22Rv1 (cell line): ENCODE results near the gene ATL1.
A peak's percentile ranks its signal among the peaks of the same experiment; 100 is the strongest.

Experiments
- H3K27ac ChIP-seq: fragments of 450-650 bp; 2 replicates; pipeline ENCODE4 v1.5.1; 2017
- ZFX ChIP-seq: fragments of 450-650 bp; IDR thresholded peaks from 2 replicates; pipeline ENCODE4 v1.6.1; 2017; ENCODE audit warnings: antibody characterized with exemption, borderline replicate concordance
- TF ChIP-seq, protein P1 (sequence below): fragments of 450-650 bp; IDR thresholded peaks from 2 replicates; pipeline ENCODE4 v1.5.1; 2017; ENCODE audit warnings: mild to moderate bottlenecking

The ATL1 gene

DNA sequence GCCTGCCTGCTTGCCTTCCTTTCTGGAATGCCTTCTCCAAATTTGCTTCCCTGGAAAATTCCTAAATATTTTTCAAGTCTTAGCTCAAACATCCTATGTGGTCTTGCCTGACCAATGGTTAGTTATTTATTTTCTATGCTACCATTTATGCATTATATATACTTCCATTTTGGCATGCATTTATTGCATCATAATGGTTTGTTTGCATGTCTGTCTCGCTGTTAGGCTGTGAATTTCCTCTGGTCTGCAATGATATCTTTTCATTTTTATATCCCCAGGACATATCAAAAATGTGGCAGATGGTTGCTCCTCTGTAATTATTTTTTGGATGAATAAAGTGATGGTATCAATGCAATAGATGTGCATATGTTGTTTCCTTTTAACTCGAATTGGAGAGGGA is 30.5 kb downstream of the ATL1 start:
- TF ChIP-seq, protein P1, sequence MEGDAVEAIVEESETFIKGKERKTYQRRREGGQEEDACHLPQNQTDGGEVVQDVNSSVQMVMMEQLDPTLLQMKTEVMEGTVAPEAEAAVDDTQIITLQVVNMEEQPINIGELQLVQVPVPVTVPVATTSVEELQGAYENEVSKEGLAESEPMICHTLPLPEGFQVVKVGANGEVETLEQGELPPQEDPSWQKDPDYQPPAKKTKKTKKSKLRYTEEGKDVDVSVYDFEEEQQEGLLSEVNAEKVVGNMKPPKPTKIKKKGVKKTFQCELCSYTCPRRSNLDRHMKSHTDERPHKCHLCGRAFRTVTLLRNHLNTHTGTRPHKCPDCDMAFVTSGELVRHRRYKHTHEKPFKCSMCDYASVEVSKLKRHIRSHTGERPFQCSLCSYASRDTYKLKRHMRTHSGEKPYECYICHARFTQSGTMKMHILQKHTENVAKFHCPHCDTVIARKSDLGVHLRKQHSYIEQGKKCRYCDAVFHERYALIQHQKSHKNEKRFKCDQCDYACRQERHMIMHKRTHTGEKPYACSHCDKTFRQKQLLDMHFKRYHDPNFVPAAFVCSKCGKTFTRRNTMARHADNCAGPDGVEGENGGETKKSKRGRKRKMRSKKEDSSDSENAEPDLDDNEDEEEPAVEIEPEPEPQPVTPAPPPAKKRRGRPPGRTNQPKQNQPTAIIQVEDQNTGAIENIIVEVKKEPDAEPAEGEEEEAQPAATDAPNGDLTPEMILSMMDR = no peak
- TF ChIP-seq ZFX = no peak
- H3K27ac ChIP-seq = no peak overlapping the region

DNA sequence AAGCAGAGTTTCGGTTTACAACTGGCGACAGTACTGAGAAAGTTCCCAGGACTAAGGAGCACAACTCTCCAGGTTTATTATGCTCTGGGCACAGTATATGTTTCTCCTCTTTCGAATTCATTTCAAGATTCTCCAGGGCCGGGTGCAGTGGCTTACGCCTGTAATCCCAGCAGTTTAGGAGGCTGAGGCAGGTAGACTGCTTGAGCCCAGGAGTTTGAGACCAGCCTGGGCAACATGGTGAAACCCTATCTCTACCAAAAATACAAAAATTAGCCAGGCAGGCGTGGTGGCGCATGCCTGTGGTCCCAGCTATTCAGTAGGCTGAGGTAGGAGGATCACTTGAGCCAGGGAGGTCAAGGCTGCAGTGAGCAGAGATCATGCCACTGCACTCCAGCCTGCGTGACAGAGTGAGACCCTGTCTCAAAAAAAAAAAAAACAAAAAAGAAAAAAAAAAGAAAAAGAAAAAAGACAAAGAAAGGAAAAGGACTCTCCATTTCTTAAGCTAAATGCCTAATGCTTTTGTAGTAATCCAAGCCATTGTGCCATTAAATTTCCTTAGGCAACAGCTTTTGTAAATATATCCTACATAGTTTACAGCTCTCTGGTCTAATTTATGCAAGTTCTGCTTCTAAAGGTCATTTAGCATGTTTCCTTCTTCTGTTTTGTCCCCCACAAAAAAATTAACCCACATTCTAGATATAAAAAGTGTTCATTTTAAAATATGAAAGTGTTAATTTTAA is 34.8 kb downstream of the ATL1 start:
- H3K27ac ChIP-seq = no peak overlapping the region
- TF ChIP-seq, protein P1 = no peak
- TF ChIP-seq ZFX = no peak

DNA sequence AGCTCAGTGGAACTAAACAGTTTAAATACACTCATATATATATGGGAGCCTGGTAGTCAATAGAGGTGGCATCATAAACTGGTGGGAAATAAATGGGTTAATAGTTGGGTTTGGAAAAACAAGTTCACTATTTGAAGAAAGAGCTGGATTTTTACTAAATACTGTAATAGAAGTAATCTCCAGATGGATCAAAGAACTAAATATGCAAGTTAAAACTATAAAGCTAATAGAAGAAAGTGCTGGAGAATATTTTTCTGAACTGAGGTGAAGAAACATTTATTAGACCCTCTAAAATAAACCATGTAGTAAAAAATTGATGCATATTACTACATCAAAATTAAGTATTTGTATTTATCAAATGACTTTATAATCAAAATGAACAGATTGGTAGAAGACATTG is 38.8 kb downstream of the ATL1 start:
- no peak overlapping the region for H3K27ac ChIP-seq
- TF ChIP-seq, protein P1 = no peak
- no peak for TF ChIP-seq ZFX

DNA sequence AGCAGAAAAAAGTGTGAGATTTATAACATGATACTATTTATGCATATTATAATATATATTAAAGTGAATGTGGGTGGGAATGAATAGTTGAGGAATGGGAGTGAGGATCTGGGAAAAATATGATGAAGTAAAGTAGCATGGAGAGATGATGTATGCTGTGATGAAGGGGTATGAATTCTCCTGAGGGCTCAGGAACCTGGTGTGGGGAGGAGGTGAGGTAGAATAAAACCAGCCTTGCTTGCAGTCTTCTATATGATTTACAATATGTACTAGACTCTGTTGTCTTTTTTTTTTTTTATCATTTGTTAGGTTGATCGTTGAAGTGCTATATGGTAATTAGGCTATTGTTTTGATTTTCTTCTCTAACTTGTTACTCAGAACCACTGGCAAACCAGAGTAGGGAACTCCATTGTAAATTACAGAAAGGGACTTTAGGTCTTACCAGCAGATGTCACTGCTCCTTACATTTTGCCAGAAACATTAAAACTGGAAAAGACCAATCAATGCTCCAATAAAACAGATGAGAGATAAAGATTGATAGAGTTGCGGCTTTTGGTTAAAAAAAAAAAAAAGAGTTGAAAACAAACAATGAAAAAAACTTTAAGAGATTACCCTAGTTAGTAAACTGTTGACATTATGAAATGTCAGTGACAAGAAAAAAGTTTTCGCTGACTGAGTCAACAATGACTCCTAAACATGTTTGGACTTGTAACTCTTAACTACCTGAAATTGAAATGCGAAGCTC is 39.9 kb downstream of the ATL1 start:
- TF ChIP-seq, protein P1 = peak; percentile 81
- TF ChIP-seq ZFX = no peak
- H3K27ac ChIP-seq = peak overlapping the region; percentile 53

DNA sequence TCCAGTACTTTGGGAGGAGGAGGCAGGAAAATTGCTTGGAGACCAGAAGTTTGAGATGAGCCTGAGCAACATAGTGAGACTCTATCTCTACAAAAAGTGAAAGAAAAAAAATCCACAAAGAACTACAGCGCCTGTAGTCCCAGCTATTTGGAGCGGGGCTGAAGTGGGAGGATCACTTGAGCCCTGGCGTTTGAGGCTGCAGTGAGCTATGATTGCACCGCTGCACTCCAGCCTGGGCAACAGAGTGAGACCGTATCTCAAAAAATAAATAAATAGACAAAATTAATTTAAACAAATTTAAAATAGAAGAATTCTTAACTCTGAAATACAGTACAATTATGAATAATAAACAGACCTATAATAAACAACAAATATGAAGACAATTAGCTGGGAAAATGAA is 40.9 kb downstream of the ATL1 start:
- peak overlapping the region; percentile 53 for H3K27ac ChIP-seq
- TF ChIP-seq, protein P1 = no peak
- no peak for TF ChIP-seq ZFX

DNA sequence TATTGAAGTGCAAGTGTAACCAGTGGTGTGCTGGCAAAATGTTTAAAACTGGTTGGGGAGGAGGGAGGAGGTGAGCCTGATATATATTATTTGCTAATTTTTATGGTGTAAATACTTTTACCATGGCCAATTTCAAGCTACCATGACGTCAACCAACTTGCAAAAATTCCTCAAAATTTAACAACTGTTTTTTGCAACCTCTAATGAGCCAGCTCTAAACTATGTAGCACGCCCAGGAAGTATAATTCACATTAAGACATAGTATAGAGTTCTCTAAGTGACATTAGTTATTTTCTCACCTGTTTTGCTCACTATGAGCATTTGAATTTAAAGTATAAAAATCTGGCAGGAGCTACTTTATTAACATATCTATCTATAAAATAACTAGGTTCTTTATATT is 41.4 kb downstream of the ATL1 start:
- TF ChIP-seq, protein P1 = no peak
- TF ChIP-seq ZFX = no peak
- H3K27ac ChIP-seq = no peak overlapping the region

DNA sequence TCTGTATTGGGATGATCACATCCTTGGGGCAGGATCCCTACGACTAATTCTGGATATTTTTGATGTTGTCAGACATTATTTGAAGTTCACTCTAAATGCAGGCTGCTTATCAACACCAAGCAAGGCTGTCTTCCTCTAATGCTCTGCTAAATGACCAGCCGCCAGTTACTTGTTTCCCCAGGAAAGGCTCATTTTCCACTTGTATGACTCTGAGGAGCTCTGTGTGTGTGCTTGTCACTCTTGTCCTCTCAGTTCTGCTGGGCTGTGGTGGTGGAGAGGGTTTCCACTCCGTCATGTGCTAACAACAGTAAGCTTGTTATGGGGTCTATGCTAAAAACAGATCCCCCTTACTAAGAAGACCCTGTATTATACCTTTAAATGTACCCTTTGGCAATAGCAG is 42.1 kb downstream of the ATL1 start:
- no peak for TF ChIP-seq ZFX
- TF ChIP-seq, protein P1 = no peak
- no peak overlapping the region for H3K27ac ChIP-seq
